Natural killer cell treated with Interleukin-12 subunit alpha and Interleukin-12 subunit beta and Interleukin-15 and Interleukin-18, amount 100 ng/mL, for 72 hours (primary cell): ENCODE measurements around the gene INSR. TPM values are rescaled to one million over a fixed set of nuclear protein-coding genes. Genes with fewer than 3 reads are reported as not detected.
A peak's percentile ranks its signal among the peaks of the same experiment; 100 is the strongest.
"Not testable (repeated sequence)": the region's sequence is repeated elsewhere in the genome, so short reads cannot be mapped to it uniquely, and the experiment has no call there.

ENCODE experiments used
- ATAC-seq, 2 donors: fragments of 150-1000 bp; cut with Tn5 transposase in 1 of 2; sonication (Bioruptor Pico), chemical (Tn5 transposase) in 1 of 2; 2 replicates each; pipeline ENCODE4 v1.10.0; 2021
- DNase-seq: peaks from one replicate; pipeline ENCODE4 v3.0.0; 2022; ENCODE audit warnings: low spot score
- H3K27ac Mint-ChIP-seq, 2 donors: 1 replicate in 1 of 2; 2 replicates in 1 of 2; pipeline ENCODE4 v1.8.0; 2022; ENCODE audit warnings: mixed read lengths in 2 of 2, mild to moderate bottlenecking in 1 of 2, moderate library complexity in 1 of 2
- H3K27me3 Mint-ChIP-seq, 2 donors: 1 replicate in 1 of 2; 2 replicates in 1 of 2; pipeline ENCODE4 v1.8.0; 2022; ENCODE audit warnings: mixed read lengths in 2 of 2
- H3K36me3 Mint-ChIP-seq: one replicate; pipeline ENCODE4 v1.8.0; 2022; ENCODE audit warnings: mixed read lengths
- H3K4me1 Mint-ChIP-seq, 2 donors: 1 replicate in 1 of 2; 2 replicates in 1 of 2; pipeline ENCODE4 v1.8.0; 2022; ENCODE audit warnings: low read depth in 2 of 2, mixed read lengths in 2 of 2, mild to moderate bottlenecking in 1 of 2
- H3K4me3 Mint-ChIP-seq: one replicate; pipeline ENCODE4 v1.8.0; 2022; ENCODE audit warnings: mixed read lengths
- H3K9me3 Mint-ChIP-seq: 2 replicates; pipeline ENCODE4 v1.8.0; 2022; ENCODE audit warnings: mixed read lengths
- total RNA-seq, 2 donors: library from RNA; stranded (reverse); gene quantifications; one replicate each; pipeline ENCODE4 v1.2.3, GENCODE V29; 2022

Gene INSR
- total RNA-seq, 2 donors from 2014 or later = 1.1 to 1.7 TPM

- DNase-seq (no peak), ATAC-seq (no peak)
- Mint-ChIP-seq H3K9me3 (no peaks in the 10 kb centered on the region), H3K27ac (no peak overlapping the region), H3K27me3 (no peaks in the 10 kb centered on the region), H3K4me3 (no peak overlapping the region), H3K36me3 (no peaks in the 10 kb centered on the region), H3K4me1 (no peaks in the 10 kb centered on the region)
Observed at GRCh38 chr19:7312816-7313215, 18.6 kb upstream of the INSR start.

GRCh38 chr19:7311911-7312310 is 17.7 kb upstream of the INSR start:
- H3K27ac Mint-ChIP-seq = no peak overlapping the region
- ATAC-seq (no peak), DNase-seq (no peak)
- H3K4me3 Mint-ChIP-seq = no peak overlapping the region
- H3K4me1 Mint-ChIP-seq = no peaks in the 10 kb centered on the region
- no peaks in the 10 kb centered on the region for H3K27me3 Mint-ChIP-seq
- H3K36me3 Mint-ChIP-seq = no peaks in the 10 kb centered on the region
- no peaks in the 10 kb centered on the region for H3K9me3 Mint-ChIP-seq

GRCh38 chr19:7308327-7308726 is 14.1 kb upstream of the INSR start:
- H3K27me3 Mint-ChIP-seq, H3K27ac Mint-ChIP-seq, H3K4me1 Mint-ChIP-seq, DNase-seq, H3K4me3 Mint-ChIP-seq, H3K9me3 Mint-ChIP-seq, H3K36me3 Mint-ChIP-seq, ATAC-seq: not testable (repeated sequence)

GRCh38 chr19:7307590-7308218 is 13.5 kb upstream of the INSR start:
- no peaks in the 10 kb centered on the region for H3K27me3 Mint-ChIP-seq
- no peaks in the 10 kb centered on the region for H3K9me3 Mint-ChIP-seq
- H3K4me1 Mint-ChIP-seq = no peaks in the 10 kb centered on the region
- no peak overlapping the region for H3K27ac Mint-ChIP-seq
- no peaks in the 10 kb centered on the region for H3K36me3 Mint-ChIP-seq
- H3K4me3 Mint-ChIP-seq = no peak overlapping the region
- DNase-seq (no peak), ATAC-seq (no peak)

- H3K4me1 Mint-ChIP-seq = no peaks in the 10 kb centered on the region
- no peak for DNase-seq
- H3K9me3 Mint-ChIP-seq = no peaks in the 10 kb centered on the region
- H3K36me3 Mint-ChIP-seq = no peaks in the 10 kb centered on the region
- no peak overlapping the region for H3K4me3 Mint-ChIP-seq
- H3K27ac Mint-ChIP-seq = no peak overlapping the region
- no peak for ATAC-seq
- peaks cover 0 to 3% of the 10 kb centered on the region in 2 donors for H3K27me3 Mint-ChIP-seq
Observed at GRCh38 chr19:7304200-7304599, 10.0 kb upstream of the INSR start.

GRCh38 chr19:7303470-7303869 is 9.3 kb upstream of the INSR start:
- ATAC-seq = no peak
- Mint-ChIP-seq H3K27me3 (peaks cover 0 to 3% of the 10 kb centered on the region in 2 donors), H3K4me1 (no peaks in the 10 kb centered on the region), H3K36me3 (no peaks in the 10 kb centered on the region), H3K27ac (no peak overlapping the region), H3K4me3 (no peak overlapping the region), H3K9me3 (no peaks in the 10 kb centered on the region)
- DNase-seq = no peak

GRCh38 chr19:7301525-7301924 is 7.3 kb upstream of the INSR start:
- DNase-seq (no peak), ATAC-seq (no peak)
- H3K9me3 Mint-ChIP-seq = no peaks in the 10 kb centered on the region
- H3K27ac Mint-ChIP-seq = no peak overlapping the region
- no peaks in the 10 kb centered on the region for H3K4me1 Mint-ChIP-seq
- H3K27me3 Mint-ChIP-seq = peaks cover 5 to 11% of the 10 kb centered on the region in 2 donors
- H3K4me3 Mint-ChIP-seq = no peak overlapping the region
- H3K36me3 Mint-ChIP-seq = no peaks in the 10 kb centered on the region

GRCh38 chr19:7297742-7298141 is 3.5 kb upstream of the INSR start:
- Mint-ChIP-seq H3K4me3 (no peak overlapping the region), H3K27me3 (peaks cover 19 to 35% of the 10 kb centered on the region in 2 donors), H3K27ac (no peak overlapping the region), H3K9me3 (no peaks in the 10 kb centered on the region), H3K36me3 (no peaks in the 10 kb centered on the region), H3K4me1 (peaks cover 0 to 5% of the 10 kb centered on the region in 2 donors)
- no peak for ATAC-seq
- no peak for DNase-seq

GRCh38 chr19:7295912-7296536 is 1.8 kb upstream of the INSR start:
- no peak for DNase-seq
- peak overlapping the region in 1 of 2 donors; percentile 60 for H3K27ac Mint-ChIP-seq
- H3K9me3 Mint-ChIP-seq = no peaks in the 10 kb centered on the region
- no peak for ATAC-seq
- no peaks in the 10 kb centered on the region for H3K36me3 Mint-ChIP-seq
- H3K27me3 Mint-ChIP-seq = peaks cover 27 to 41% of the 10 kb centered on the region in 2 donors
- peak overlapping the region; percentile 30 for H3K4me3 Mint-ChIP-seq
- H3K4me1 Mint-ChIP-seq = peaks cover 0 to 8% of the 10 kb centered on the region in 2 donors

GRCh38 chr19:7294558-7295212 is 471 bp upstream of the INSR start:
- Mint-ChIP-seq H3K27me3 (peaks cover 28 to 41% of the 10 kb centered on the region in 2 donors), H3K4me3 (peak overlapping the region; percentile 73), H3K4me1 (peaks cover 0 to 8% of the 10 kb centered on the region in 2 donors), H3K27ac (no peak overlapping the region), H3K9me3 (no peaks in the 10 kb centered on the region), H3K36me3 (no peaks in the 10 kb centered on the region)
- DNase-seq (no peak), ATAC-seq (peak in 1 of 2 donors; percentile 60)

- peaks cover 0 to 8% of the 10 kb centered on the region in 2 donors for H3K4me1 Mint-ChIP-seq
- no peaks in the 10 kb centered on the region for H3K9me3 Mint-ChIP-seq
- DNase-seq = no peak
- no peaks in the 10 kb centered on the region for H3K36me3 Mint-ChIP-seq
- peaks cover 33 to 47% of the 10 kb centered on the region in 2 donors for H3K27me3 Mint-ChIP-seq
- peak in 1 of 2 donors; percentile 17 for ATAC-seq
- no peak overlapping the region for H3K27ac Mint-ChIP-seq
- peak overlapping the region; percentile 18 for H3K4me3 Mint-ChIP-seq
Observed at GRCh38 chr19:7292950-7293761, 1.1 kb downstream of the INSR start.

- Mint-ChIP-seq H3K27me3 (peaks cover 33 to 43% of the 10 kb centered on the region in 2 donors), H3K4me3 (peak overlapping the region; percentile 18), H3K4me1 (peaks cover 0 to 8% of the 10 kb centered on the region in 2 donors), H3K36me3 (no peaks in the 10 kb centered on the region), H3K27ac (no peak overlapping the region), H3K9me3 (no peaks in the 10 kb centered on the region)
- no peak for ATAC-seq
- no peak for DNase-seq
Observed at GRCh38 chr19:7292352-7292949, 1.8 kb downstream of the INSR start.

- H3K27ac Mint-ChIP-seq = no peak overlapping the region
- H3K9me3 Mint-ChIP-seq = no peaks in the 10 kb centered on the region
- DNase-seq (no peak), ATAC-seq (no peak)
- peaks cover 18 to 19% of the 10 kb centered on the region in 2 donors for H3K27me3 Mint-ChIP-seq
- no peak overlapping the region for H3K4me3 Mint-ChIP-seq
- H3K36me3 Mint-ChIP-seq = no peaks in the 10 kb centered on the region
- peaks cover 0 to 3% of the 10 kb centered on the region in 2 donors for H3K4me1 Mint-ChIP-seq
Observed at GRCh38 chr19:7288977-7289376, 5.2 kb downstream of the INSR start.
